HG03457 (cell line): ENCODE data around the gene IGFBP4.
"Not testable (repeated sequence)": the region's sequence is repeated elsewhere in the genome, so short reads cannot be mapped to it uniquely, and the experiment has no call there.

Experiments used
- ATAC-seq: cut with Tn5 transposase; IDR thresholded peaks from one replicate; pipeline ENCODE4 v1.9.1; 2021; ENCODE audit warnings: moderate number of reproducible peaks; ENCODE audit not compliant: unreplicated experiment

Gene IGFBP4

DNA sequence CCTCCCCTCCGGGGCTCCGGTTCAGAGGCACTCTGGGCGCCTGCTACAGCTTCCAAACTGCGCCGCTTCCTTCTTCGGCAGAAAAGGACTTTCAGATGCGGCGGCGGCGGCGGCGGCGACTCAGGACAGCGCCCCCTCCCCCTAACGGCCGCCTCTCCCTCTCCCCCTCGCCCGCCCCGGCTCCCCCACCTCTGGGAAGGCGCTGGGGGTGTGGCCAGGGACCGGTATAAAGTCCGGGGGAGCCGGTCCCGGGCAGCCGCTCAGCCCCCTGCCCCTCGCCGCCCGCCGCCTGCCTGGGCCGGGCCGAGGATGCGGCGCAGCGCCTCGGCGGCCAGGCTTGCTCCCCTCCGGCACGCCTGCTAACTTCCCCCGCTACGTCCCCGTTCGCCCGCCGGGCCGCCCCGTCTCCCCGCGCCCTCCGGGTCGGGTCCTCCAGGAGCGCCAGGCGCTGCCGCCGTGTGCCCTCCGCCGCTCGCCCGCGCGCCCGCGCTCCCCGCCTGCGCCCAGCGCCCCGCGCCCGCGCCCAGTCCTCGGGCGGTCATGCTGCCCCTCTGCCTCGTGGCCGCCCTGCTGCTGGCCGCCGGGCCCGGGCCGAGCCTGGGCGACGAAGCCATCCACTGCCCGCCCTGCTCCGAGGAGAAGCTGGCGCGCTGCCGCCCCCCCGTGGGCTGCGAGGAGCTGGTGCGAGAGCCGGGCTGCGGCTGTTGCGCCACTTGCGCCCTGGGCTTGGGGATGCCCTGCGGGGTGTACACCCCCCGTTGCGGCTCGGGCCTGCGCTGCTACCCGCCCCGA is at the start of gene IGFBP4:
TSS of gene IGFBP4 (plus strand) at position 255 of the 792 bp plus-strand sequence. CDS start at position 541, 286 bp downstream.
- ATAC-seq, result no peak

DNA sequence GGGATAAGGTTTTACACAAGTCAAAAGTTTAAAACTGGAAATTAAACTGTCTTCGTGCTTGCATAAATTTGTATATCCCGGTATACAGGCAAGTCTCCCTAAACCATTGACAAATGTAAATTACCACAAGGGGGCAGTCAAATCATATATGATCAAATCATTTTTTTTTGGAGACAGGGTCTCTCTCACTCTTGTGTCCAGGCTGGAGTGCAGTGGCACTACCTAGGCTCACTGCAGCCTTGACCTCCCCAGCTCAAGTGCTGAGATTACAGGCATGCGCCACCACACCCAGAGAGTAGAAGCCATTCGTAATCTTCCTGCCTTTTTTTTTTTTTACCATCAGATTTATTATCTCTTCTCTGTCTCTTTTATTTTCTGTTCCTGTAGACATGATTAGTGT is 44.1 kb upstream of the IGFBP4 start:
- ATAC-seq, result no peak

DNA sequence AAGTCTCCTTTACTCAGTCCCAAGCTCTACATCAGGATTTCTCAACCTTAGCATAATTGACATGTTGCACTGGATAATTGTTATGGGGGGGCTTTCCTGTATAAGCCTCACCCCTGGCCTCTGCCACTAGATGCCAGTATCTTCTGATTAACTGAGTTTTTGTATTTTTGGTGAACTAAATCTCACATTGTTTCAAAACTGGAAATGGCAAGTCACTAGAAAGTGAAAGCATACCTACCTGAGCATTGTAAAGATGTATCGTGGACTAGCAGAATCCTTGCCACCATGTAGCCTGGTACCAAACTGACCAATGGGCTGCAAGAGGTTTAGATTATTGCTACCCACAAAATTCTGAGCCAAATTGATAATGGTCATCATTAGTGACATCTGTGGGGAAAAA is 40.6 kb upstream of the IGFBP4 start:
- no peak for ATAC-seq

DNA sequence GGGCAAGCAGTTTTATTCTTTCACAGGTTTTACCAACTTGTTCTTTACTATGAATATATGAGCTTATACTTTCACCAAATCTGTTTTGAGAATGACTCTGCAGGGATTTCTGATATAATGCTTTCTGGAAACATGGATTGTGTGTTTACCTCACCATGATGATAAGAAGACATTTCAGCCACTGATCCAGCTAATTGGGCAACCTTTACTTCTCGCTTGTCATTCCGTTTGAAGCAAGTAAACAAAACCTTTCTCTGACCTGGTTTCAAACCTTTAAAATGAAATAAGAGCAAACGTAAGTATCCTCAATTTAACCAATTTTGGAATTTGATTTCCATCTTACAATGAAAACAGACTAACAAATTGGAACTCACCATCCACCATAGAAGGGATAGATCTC is 39.2 kb upstream of the IGFBP4 start:
- no peak for ATAC-seq

DNA sequence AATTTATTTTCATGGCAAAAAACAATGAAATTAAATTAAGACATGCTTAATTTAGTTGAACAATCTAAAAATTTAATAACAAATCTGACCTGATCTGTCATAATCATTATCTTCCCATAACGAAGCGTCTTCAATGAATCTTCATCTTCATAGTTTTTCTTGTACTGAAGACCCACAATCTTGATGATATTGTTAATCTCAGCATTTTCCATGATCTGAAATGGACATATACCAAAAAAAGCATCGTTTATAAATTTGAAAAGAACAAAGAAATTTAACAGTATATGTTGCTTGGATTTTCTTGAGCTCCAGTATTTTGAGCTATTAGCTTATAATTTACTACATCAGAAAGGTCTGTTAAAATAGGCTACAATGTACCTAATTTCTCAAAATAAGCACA is 35.8 kb upstream of the IGFBP4 start:
- ATAC-seq, result no peak

DNA sequence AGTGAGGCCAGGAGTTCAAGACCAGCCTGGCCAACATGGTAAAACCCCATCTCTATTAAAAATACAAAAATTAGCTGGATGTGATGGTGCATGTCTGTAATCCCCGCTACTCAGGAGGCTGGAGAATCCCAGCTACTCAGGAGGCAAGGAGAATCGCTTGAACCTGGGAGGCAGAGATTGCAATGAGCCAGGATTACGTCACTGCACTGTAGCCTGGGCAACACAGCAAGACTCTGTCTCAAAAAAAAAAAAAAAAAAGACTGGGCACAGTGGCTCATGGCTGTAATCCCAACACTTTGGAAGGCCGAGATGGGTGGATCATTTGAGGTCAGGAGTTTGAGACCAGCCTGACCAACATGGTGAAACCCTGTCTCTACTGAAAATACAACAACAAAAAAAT is 33.7 kb upstream of the IGFBP4 start:
- not testable (repeated sequence) for ATAC-seq

DNA sequence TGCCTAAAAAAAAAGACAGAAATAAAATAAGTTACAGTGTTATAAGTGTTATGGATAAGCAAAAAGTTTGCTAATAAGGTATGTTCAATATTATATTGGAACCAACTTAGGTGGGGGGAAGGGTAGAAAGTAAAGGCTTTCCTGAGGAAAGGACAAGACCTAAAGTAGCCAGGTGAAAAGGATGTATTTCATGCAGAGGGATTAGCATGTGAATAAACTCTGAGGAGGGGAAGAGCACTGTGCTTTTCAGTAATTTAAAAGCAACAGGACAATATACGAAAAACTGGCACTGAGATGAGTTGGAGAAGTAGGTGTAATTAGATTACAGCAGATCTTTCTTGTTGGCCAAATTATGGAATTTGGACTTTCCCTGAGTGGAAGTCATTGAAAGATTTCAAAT is 33.2 kb upstream of the IGFBP4 start:
- ATAC-seq, result no peak

DNA sequence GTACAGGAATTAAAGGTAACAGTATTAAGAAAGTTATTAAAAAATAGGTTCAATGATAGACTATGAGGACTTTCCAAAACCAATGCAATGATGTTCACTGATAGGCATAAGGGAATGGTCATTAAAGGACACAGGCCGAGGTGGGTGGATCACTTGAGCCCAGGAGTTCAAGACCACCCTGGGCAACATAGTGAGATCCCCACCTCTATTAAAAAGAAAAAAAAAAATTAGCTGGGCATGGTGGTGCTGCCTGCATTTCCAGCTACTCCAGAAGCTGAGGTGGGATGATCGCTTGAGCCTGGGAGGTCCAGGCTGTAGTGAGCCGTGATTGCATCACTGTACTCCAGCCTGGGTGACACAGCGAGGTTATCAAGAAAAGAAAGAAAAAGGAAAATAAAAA is 31.4 kb upstream of the IGFBP4 start:
- ATAC-seq, result no peak

DNA sequence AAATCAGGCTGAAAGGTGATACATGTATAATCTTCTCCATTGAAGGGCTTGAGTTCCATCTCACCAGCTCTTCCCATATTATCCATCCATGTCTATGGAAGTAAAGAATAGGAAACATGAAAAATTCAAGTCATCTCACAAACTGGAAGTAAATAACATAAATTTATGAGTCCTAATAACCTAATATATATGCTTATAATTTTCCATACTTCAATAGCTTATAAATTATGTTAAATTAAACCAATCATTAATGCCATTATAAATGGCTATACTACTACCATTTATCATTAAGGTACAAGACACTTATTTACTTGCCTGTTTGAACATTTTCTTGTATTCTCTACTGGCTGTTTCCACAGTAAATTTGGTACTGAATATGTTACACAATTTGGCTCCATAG is 30.4 kb upstream of the IGFBP4 start:
- ATAC-seq, result no peak

DNA sequence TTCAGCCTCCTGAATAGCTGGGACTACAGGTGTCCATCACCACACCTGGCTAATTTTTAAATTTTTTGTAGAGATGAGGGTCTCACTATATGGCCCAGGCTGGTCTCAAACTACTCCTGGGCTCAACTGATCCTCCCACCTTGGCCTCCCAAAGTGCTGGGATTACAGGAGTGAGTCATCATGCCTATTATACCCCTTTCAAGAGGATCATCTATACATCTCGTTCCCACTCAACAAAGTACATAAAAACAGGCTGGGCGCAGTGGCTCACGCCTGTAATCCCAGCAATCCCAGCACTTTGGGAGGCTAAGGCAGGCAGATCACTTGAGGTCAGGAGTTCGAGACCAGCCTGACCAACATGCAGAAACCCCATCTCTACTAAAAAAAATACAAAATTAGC is 28.9 kb upstream of the IGFBP4 start:
- ATAC-seq, result not testable (repeated sequence)

DNA sequence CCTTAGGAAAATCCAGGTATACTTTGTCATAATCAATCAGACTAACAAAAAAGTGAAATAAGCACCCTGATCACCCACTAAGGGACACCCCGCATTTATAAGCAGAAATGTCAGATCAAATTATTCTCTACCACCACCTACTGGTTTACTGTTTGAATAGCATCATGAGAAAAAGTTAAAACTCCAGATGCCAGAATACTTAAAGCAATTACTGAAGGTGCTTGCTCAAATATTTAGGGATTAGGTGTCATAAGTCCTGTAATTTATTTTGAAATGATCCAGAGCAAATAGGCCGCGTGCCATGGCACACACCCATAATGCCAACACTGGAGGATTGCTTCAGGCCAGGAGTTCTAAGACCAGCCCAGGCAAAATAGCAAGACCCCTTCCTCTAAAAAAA is 27.9 kb upstream of the IGFBP4 start:
- no peak for ATAC-seq

DNA sequence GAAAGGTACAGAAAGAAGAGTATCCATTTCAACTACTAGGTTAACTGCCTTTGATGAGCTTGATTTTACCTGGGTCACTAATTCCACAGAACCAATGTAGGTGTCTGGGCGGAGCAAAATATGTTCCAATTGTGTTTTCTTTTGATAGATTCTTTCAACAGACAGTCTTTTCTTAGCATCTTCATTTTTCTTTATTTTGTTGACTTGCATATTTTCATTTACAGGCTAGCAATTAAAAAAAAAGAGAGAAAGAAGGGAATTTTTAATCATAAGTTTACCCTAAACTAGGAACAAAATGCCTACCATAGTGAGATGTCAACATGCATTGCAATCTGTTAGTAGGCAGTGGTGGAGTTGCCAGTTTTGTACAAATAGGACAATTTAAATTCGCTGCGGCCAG is 26.6 kb upstream of the IGFBP4 start:
- ATAC-seq, result no peak

DNA sequence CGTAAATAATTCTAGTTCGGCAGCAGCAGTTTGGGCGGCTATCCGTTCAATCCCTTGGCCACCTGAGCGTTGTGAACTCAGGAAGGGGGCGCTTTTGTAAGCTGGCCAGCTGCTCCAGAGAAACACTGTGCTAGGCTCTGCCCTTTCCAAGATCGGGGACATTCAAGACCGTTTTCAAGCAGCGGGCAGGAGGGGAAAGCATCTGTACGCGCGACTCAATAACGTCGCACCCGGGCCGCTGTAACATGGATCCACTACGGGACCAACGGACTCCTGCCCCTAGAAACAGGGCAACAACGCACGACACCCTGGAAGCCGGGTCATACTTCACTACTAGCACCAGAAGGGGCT is 26.0 kb upstream of the IGFBP4 start:
- ATAC-seq, result peak; percentile 8

DNA sequence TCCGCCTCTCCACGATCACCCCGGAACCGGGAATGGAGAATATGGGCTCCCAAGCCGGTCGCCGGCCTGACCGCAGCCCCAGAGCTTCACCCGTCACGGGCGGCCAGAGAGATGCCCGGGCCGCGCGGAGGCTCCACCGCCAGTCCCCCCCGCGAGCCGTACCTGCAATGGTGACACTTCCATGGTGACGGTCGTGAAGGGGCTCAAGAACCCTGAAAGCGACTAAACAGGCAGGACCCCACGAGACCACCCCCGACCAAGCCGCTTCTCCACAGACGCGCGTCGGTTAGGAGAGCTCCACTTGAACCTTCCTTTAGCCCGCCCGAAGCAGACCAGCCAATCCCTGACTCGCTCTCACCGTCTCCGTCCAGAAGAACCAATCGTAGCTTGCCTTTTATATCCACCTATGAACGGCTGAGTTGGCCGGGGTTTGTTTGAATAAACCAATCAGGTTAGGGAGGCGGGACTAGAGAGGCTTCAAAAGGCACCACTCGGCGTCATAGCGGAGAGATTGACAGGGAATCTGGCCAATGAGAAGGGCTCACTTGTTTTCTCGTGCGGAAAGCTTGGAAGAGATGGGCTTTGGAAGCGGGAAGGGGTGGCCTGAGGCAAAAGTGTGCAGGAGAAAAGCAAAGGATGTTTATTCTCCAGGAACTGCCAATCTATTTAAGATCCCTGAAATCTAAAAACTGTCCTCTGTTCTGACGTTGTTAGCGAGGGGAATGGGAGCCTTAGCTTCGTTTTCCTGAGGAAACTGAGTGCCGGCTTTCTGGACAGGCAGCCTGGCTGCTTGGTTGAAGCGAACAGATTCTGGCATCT is 25.4 kb upstream of the IGFBP4 start, which contains the start of gene TOP2A:
TSS of gene TOP2A (minus strand) at position 288 of the 819 bp plus-strand sequence. CDS start at position 183, 105 bp downstream.
- peak; percentile 83 for ATAC-seq

DNA sequence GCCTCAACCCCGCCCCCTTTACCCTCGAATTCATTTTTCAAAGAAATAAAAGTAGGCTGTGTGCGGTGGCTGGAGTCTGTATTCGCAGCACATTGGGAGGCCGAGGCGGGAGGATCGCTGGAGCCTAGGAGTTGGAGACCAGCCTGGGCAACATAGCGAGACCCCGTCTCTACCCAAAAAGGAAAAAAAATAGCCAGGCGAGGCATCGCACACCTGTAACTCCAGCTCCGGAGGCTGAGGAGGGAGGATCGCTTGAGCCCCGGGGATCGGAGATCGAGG is 24.9 kb upstream of the IGFBP4 start:
- ATAC-seq, result no peak

DNA sequence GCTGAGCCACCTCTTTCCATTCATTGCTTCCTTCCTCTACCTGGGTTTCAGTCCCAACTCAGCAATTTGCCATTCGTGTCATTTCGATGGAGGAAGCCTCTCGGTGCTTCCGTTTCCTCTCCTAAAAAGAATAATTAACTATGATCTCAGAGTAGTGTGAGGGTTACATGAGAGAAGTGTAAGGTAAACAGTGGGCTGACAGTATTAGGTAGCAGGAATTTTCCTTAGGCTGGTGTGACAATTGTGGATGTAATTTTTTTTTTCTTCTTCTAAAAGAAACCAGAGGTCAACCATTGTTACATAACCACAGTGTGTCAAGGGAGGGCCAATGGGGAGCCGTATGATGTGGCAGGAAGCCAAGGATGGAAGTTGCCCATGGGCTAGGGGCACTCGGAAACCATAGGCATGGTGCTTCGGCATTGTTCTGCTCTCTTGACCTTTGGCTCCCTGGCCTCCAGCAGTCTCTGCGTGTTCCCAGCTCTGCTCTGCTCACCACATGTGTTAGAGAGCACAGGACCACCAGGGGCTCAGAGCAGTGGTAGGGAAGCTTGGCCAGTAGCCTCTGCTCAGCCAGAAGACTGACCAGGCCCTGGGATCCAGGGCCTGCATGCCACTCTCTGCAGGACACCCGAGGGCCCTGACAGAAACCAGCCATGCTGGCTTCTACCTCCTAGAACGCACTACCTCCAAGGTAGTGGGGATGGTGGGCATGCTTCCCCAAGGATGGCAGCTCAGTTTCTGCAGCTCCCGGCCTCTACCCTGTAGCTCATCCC is 23.5 kb upstream of the IGFBP4 start:
- no peak for ATAC-seq

DNA sequence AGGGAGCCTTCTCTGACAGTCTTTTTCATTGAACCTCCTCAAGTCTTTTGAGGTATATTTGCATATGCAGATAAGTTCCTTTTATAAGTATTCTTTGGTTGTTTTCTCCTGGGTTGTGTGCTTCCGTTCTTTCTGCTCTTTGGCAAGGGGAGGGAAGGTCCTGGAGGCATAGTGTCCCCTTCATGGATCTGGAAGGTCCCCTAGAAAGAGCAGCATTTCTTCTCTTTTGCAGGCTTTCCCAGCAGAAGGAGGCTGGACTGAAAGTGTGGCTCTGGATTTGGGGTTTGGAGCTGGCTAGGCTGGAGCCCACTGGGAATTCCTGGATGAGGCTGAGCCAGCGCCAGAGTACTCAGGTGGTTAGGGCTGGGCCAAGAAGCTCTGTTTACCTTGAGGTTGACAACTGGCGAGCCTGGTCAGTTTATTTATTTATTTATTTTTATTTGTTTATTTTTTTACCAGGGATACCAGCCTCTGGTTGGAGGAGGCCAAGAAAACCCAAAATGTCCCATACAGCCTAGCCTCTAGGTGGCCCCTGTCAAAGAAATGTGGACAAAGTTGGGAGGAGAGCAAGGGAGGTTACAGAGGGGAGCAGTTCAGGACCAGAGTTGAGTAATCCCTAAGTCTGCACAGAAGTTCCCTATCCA is 20.1 kb upstream of the IGFBP4 start:
- no peak for ATAC-seq

DNA sequence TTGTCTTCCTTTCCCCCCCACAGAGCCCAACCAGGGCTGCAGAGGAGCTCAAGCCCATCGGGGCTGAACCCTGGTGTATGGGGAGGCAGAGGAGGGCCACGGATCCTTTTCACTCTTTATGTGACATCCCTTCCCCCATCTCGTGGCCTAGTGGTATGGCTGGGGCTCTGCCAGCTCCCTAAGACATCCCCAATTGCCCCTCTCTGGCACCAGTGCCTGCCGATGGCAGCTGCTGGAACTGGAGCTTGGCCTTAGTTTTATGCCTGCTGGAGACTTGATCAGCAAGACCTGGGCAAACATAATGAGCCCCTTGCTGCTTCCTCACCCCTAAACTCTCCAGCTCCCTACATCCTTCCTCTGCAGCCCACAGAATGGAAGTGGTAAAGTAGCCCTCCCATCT is 17.5 kb upstream of the IGFBP4 start:
- ATAC-seq, result no peak

DNA sequence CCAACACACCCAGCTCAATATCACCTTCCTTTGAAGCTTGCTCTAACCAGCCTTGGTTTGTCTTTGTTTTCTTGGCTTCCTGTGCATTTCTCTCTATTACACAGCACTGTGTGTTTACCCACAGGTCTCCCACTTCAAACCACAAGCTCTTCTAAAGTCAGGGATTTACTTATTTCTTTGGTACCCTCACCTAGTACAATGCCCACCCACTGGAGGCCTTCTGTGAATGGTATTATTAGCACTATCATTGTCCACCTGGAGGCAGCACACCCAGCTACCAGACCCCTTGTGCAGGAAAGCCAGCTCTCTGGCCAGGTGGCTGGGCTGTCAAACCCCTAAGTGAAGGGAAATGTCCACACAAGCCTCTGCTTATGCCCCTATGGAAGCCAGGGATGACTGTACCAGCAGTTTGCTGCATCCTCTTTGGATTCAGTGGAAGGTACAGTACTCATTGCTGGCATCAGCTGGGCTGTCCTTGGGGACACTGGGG is 16.2 kb upstream of the IGFBP4 start:
- no peak for ATAC-seq

DNA sequence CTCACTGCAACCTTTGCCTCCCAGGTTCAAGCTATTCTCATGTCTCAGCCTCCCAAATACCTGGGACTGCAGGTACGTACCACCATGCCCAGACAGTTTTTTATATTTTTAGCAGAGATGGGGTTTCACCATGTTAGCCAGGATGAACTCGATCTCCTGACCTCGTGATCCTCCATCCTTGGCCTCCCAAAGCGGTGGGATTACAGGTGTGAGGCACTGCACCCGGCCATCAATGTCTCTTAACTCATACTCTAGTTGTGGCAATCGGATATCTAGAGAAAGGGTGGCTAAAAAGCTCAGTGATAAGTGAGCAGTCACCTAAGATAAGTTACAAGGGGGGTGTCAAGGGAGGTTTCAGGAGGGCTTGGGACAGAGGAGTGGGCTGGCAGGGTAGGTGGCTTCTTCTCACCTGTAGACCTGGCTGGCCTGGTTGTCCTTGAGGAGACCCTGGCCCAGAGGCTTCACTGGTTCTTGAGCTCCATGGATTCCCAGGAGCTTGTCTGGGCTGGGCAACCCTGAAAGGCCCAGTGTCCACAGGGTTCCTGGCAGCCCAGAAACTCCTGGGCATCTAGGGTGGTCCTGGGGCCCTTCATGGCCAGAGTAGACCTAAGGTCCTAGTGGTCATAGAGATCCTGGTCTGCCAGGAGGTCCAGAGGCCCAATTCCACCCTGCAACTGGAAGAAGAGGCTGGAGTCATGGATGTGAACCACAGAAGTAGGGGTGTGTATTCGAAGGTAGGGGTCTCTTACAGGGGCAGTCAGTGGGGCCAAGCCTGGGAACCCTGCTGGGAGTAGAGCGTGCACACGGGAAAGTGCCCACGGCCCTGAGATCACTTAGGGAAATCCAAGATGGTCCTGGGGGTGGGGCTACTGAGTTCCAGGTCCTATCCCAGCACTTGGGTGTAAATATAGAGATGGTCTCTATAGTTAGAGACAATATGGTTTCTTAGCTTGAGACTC is 12.7 kb upstream of the IGFBP4 start:
- no peak for ATAC-seq
